ENCODE measurements around the gene CHSY1.

CHSY1 gene

DNA sequence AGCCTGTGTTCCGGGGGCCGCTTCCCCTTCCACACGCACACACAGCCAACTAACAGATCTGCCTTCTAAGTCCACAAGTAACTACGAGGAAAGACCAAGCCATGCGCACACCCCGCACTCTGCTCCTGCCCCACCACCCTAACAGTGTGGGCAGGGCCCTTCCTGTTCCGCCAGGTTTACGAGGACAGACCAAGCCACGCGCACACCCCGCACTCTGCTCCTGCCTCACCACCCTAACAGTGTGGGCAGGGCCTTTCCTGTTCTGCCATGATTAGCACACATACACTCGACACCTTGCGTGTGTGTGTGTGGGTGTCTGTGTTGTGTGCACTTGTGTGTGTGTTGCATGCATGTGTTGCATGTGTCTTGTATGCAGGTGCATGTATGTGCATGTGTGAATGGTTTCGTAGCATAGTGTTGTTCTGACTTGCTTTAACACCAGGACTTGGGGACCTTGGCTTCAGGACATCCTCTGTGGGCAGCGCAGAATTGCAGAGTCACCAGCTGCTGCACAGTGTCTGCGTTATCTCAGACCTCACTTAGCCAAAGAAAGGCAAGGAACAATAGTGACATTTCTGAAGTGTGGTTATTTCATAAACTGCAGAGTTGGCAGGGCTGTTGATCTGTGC is 114.4 kb downstream of the CHSY1 start:
- Histone ChIP-seq H3K9me3 (ENCODE audit: insufficient read depth, low read depth, low read length) (peaks cover 2% of the 10 kb centered on the region), H4K91ac (ENCODE audit: low read depth, low read length) (no peak overlapping the region), H3K79me2 (ENCODE audit: control insufficient read depth, insufficient read depth, low read length, poor library complexity) (no peaks in the 10 kb centered on the region), H2BK12ac (ENCODE audit: low read length) (no peak overlapping the region), H3K23ac (ENCODE audit: low read length) (no peak overlapping the region), H2AFZ (ENCODE audit: insufficient read depth, low read length, poor library complexity) (no peak overlapping the region), H3K18ac (ENCODE audit: low read length) (no peak overlapping the region), H3K9ac (ENCODE audit: low read length) (no peak overlapping the region), H4K8ac (ENCODE audit: low read depth, low read length) (no peak overlapping the region), H3K79me1 (ENCODE audit: low read length) (no peaks in the 10 kb centered on the region), H3K36me3 (ENCODE audit: control insufficient read depth in 1 of 2, insufficient read depth in 2 of 2, low read length in 2 of 2) (no peaks in the 10 kb centered on the region), H3K4me3 (ENCODE audit: low read depth, low read length) (no peak overlapping the region), H2BK5ac (ENCODE audit: low read depth, low read length, poor library complexity) (no peak overlapping the region), H3K27ac (ENCODE audit: low read depth, low read length) (no peak overlapping the region), H4K12ac (ENCODE audit: low read depth, low read length) (no peak overlapping the region), H2AK5ac (ENCODE audit: low read length) (no peak overlapping the region), H3K14ac (ENCODE audit: low read length) (no peak overlapping the region), H3K4ac (ENCODE audit: low read depth, low read length) (no peak overlapping the region), H2BK120ac (ENCODE audit: insufficient read depth, low read length, poor library complexity) (no peak overlapping the region), H3K27me3 (ENCODE audit: insufficient read depth, low read length) (no peaks in the 10 kb centered on the region), H3K4me2 (ENCODE audit: low read length) (no peak overlapping the region), H3K4me1 (ENCODE audit: control insufficient read depth in 1 of 2, insufficient read depth in 2 of 2, low read length in 2 of 2) (peaks cover 8% of the 10 kb centered on the region in 2 experiments)
- WGBS (ENCODE audit: extremely low coverage, insufficient coverage, insufficient read length), result no CpG with 5 or more reads among the region's 16 CpGs
- no peak for DNase-seq

- Histone ChIP-seq H3K23ac (ENCODE audit: low read length) (no peak overlapping the region), H3K18ac (ENCODE audit: low read length) (no peak overlapping the region), H3K4me3 (ENCODE audit: low read depth, low read length) (no peak overlapping the region), H3K4me1 (ENCODE audit: control insufficient read depth in 1 of 2, insufficient read depth in 2 of 2, low read length in 2 of 2) (peaks cover 8% of the 10 kb centered on the region in 2 experiments), H3K4ac (ENCODE audit: low read depth, low read length) (no peak overlapping the region), H3K79me2 (ENCODE audit: control insufficient read depth, insufficient read depth, low read length, poor library complexity) (no peaks in the 10 kb centered on the region), H2BK120ac (ENCODE audit: insufficient read depth, low read length, poor library complexity) (no peak overlapping the region), H4K91ac (ENCODE audit: low read depth, low read length) (no peak overlapping the region), H3K27ac (ENCODE audit: low read depth, low read length) (no peak overlapping the region), H2BK12ac (ENCODE audit: low read length) (no peak overlapping the region), H2BK5ac (ENCODE audit: low read depth, low read length, poor library complexity) (no peak overlapping the region), H3K9ac (ENCODE audit: low read length) (no peak overlapping the region), H3K9me3 (ENCODE audit: insufficient read depth, low read depth, low read length) (peaks cover 2% of the 10 kb centered on the region), H2AK5ac (ENCODE audit: low read length) (no peak overlapping the region), H2AFZ (ENCODE audit: insufficient read depth, low read length, poor library complexity) (no peak overlapping the region), H3K36me3 (ENCODE audit: control insufficient read depth in 1 of 2, insufficient read depth in 2 of 2, low read length in 2 of 2) (no peaks in the 10 kb centered on the region), H3K4me2 (ENCODE audit: low read length) (no peak overlapping the region), H4K8ac (ENCODE audit: low read depth, low read length) (no peak overlapping the region), H4K12ac (ENCODE audit: low read depth, low read length) (no peak overlapping the region), H3K79me1 (ENCODE audit: low read length) (no peaks in the 10 kb centered on the region), H3K27me3 (ENCODE audit: insufficient read depth, low read length) (no peaks in the 10 kb centered on the region), H3K14ac (ENCODE audit: low read length) (no peak overlapping the region)
- no CpG with 5 or more reads among the region's 14 CpGs for WGBS (ENCODE audit: extremely low coverage, insufficient coverage, insufficient read length)
- no peak for DNase-seq
Measured at GRCh38 chr15:101136381-101137268, 115.2 kb downstream of the CHSY1 start.

GRCh38 chr15:101135532-101136166 is 116.2 kb downstream of the CHSY1 start:
- Histone ChIP-seq H3K4me1 (ENCODE audit: control insufficient read depth in 1 of 2, insufficient read depth in 2 of 2, low read length in 2 of 2) (peaks cover 7 to 8% of the 10 kb centered on the region in 2 experiments), H3K18ac (ENCODE audit: low read length) (no peak overlapping the region), H3K14ac (ENCODE audit: low read length) (no peak overlapping the region), H3K4ac (ENCODE audit: low read depth, low read length) (no peak overlapping the region), H2BK120ac (ENCODE audit: insufficient read depth, low read length, poor library complexity) (no peak overlapping the region), H3K9ac (ENCODE audit: low read length) (no peak overlapping the region), H3K79me1 (ENCODE audit: low read length) (no peaks in the 10 kb centered on the region), H3K36me3 (ENCODE audit: control insufficient read depth in 1 of 2, insufficient read depth in 2 of 2, low read length in 2 of 2) (no peaks in the 10 kb centered on the region), H3K27ac (ENCODE audit: low read depth, low read length) (no peak overlapping the region), H4K12ac (ENCODE audit: low read depth, low read length) (no peak overlapping the region), H4K8ac (ENCODE audit: low read depth, low read length) (no peak overlapping the region), H2BK12ac (ENCODE audit: low read length) (no peak overlapping the region), H2BK5ac (ENCODE audit: low read depth, low read length, poor library complexity) (no peak overlapping the region), H3K23ac (ENCODE audit: low read length) (no peak overlapping the region), H3K9me3 (ENCODE audit: insufficient read depth, low read depth, low read length) (peaks cover 2% of the 10 kb centered on the region), H2AK5ac (ENCODE audit: low read length) (no peak overlapping the region), H3K4me3 (ENCODE audit: low read depth, low read length) (no peak overlapping the region), H3K4me2 (ENCODE audit: low read length) (no peak overlapping the region), H4K91ac (ENCODE audit: low read depth, low read length) (no peak overlapping the region), H3K79me2 (ENCODE audit: control insufficient read depth, insufficient read depth, low read length, poor library complexity) (no peaks in the 10 kb centered on the region), H3K27me3 (ENCODE audit: insufficient read depth, low read length) (no peaks in the 10 kb centered on the region), H2AFZ (ENCODE audit: insufficient read depth, low read length, poor library complexity) (no peak overlapping the region)
- WGBS (ENCODE audit: extremely low coverage, insufficient coverage, insufficient read length), result no CpG with 5 or more reads among the region's 14 CpGs
- DNase-seq, result no peak

DNA sequence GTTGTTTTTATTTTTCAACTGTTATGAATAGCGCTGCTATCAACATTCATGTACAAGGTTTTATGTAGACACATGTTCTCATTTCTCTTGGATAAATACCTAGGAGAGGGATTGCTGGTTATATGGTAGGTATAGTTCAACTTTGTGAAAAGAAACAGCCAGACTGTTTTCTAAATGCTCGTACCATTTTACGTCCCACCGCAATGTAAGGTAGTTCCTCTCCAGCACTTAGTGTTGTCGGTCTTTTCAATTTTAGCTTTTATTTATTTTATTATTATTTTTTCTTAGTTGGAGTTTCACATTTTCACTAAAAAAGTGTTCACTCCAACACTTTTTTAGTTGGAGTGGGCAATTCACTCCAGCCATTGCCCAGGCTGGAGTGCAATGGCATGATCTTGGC is 117.1 kb downstream of the CHSY1 start:
- Histone ChIP-seq H3K9me3 (ENCODE audit: insufficient read depth, low read depth, low read length) (peaks cover 2% of the 10 kb centered on the region), H3K79me2 (ENCODE audit: control insufficient read depth, insufficient read depth, low read length, poor library complexity) (no peaks in the 10 kb centered on the region), H3K79me1 (ENCODE audit: low read length) (no peaks in the 10 kb centered on the region), H2BK120ac (ENCODE audit: insufficient read depth, low read length, poor library complexity) (no peak overlapping the region), H2AK5ac (ENCODE audit: low read length) (no peak overlapping the region), H3K9ac (ENCODE audit: low read length) (no peak overlapping the region), H3K4me2 (ENCODE audit: low read length) (no peak overlapping the region), H4K12ac (ENCODE audit: low read depth, low read length) (no peak overlapping the region), H3K27ac (ENCODE audit: low read depth, low read length) (no peak overlapping the region), H4K91ac (ENCODE audit: low read depth, low read length) (no peak overlapping the region), H3K18ac (ENCODE audit: low read length) (no peak overlapping the region), H2AFZ (ENCODE audit: insufficient read depth, low read length, poor library complexity) (no peak overlapping the region), H3K36me3 (ENCODE audit: control insufficient read depth in 1 of 2, insufficient read depth in 2 of 2, low read length in 2 of 2) (no peaks in the 10 kb centered on the region), H3K23ac (ENCODE audit: low read length) (no peak overlapping the region), H3K27me3 (ENCODE audit: insufficient read depth, low read length) (no peaks in the 10 kb centered on the region), H3K14ac (ENCODE audit: low read length) (no peak overlapping the region), H4K8ac (ENCODE audit: low read depth, low read length) (no peak overlapping the region), H3K4ac (ENCODE audit: low read depth, low read length) (no peak overlapping the region), H3K4me1 (ENCODE audit: control insufficient read depth in 1 of 2, insufficient read depth in 2 of 2, low read length in 2 of 2) (peaks cover 5 to 7% of the 10 kb centered on the region in 2 experiments), H2BK12ac (ENCODE audit: low read length) (no peak overlapping the region), H3K4me3 (ENCODE audit: low read depth, low read length) (no peak overlapping the region), H2BK5ac (ENCODE audit: low read depth, low read length, poor library complexity) (no peak overlapping the region)
- no peak for DNase-seq
- WGBS (ENCODE audit: extremely low coverage, insufficient coverage, insufficient read length), result no CpG with 5 or more reads among the region's 5 CpGs

Measured in trophoblast cell (in vitro differentiated cells and primary cell).